GM19099 (cell line): Measurements from ENCODE around the gene WAC.

Experiments used
- POLR2A ChIP-seq: IDR thresholded peaks from 3 replicates; pipeline ENCODE4 v1.6.1; 2011; ENCODE audit warnings: low read depth; ENCODE audit not compliant: insufficient read length; ENCODE audit errors: extremely low read depth

WAC gene

DNA sequence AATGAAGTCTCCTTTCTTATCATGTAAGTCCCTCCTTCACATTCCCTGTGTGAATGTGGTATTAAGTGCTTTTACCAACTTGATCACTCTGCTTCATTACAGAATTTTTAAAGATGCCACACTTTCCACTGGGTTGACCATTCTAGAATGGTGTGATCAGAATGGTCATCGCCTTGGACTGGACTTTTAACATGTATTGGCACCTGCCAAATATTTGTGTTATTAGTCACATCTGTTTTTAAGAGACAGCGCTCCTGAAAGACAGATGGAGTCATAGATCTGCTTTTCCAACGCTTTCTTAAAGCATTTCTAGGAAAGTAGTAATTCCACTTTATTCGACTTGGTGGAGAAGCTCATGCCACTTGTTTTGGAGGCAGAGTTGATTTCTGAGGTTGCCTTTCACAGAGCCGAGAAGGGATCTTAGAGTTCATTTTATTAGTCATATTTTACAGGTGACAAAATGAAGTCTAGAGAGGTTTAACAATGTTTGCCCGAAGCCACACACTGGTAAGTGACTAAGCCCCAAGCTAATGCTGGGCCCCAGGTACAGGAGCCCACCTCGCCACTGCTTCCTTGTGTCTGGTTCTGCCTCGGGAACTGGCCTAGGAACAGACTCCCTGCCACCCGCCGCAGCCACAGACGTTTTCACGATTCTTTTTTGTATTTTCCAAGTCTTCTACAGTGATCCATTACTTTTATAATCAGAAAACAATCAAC lies 134.0 kb downstream of the WAC start:
- no peak for TF ChIP-seq POLR2A

DNA sequence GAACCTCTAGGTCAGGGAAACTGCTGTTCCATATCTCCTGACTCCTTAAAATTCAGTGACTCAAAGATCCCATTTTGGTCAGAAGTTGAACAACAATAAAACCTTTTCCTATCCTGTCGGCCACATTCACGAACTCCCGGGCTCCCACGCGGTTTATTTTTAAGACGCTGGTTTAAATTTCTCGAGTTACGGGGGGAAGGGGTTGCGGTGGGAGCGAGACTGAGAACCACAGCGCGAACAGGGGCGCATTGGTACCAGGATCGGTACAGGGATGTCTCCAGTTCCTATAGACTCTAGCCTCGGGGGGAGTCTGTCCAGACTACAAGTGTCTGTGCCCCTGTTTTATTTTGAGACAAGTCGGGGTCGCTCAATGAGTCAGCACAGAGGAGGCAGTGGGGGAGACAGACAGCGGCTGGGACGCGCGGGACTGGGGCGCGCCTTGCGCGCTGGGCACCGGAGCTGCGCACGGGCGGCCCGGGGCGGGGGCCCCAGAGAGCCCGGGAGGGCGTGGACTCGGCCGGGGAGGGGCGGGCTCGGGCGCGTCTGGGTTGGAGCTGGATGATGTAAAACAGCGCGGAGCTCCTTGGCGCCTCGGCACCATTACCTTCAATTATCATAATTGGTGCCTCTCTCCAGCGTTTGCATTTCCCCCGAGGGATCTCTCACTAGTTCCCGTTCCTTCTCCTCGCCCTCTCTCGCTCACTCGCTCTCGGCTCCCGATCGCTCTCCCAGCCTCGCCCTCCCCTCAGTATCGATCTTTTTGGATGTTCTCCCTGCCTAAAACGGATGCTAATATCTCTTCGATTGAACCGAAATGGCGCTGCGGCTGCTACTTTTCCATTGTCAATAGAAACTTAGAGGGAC lies 135.7 kb downstream of the WAC start:
- TF ChIP-seq POLR2A, result no peak

DNA sequence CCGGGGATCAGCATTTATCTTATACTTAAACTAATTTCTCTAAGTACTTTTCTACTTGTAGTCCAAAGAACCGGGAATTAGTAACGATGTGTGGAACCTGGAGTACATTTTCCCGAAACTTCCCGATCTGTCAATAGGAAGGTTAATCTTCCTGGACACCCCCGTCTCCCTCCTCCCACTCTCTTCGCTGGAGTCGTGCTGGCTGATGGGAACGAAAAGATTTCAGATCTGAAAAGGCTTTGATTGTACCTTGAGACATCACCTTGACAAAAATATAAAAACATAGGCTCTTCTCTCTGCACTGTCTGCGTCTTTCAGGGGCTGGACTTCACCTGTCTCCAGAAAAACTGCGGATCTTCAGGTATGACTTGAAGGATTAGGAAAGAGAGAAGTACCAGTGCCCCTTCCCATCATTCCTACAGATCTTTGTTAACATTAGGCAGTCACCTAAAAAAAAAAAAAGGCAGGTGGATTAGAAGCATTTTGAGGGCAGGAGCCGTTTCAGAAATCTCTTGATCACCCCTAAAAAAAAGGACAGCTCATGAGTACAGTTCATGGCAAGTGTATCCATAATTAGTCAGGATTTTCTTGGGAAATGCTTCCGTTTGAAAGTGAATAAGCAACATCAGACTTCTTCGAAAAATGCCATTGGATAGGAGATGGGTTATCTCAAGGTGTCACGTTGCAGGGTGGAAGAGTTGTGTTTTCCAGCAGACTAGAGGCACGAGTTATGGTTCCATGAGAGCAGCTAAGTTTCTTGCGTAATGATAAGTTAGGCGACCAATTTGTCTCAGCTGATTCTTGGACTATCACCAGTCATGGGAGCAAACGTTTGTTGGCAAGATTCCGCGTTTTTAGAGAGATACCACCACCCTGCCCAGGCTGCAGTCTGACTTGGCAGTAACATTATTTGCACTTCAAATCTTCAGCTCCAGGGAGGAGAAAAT lies 136.6 kb downstream of the WAC start:
- no peak for TF ChIP-seq POLR2A
